K562 (cell line): ENCODE results near the gene GBP7. TPM values are rescaled to one million over a fixed set of nuclear protein-coding genes. Genes with fewer than 3 reads are reported as not detected.

Experiments
- E2F3 ChIP-seq: fragments of 250-450 bp; sonication (Bioruptor Pico); IDR thresholded peaks from 2 replicates; pipeline ENCODE4 v1.4.0; 2020; ENCODE audit warnings: mild to moderate bottlenecking
- EP300 ChIP-seq: IDR thresholded peaks from 2 replicates; pipeline ENCODE4 v1.6.1; 2012; ENCODE audit warnings: low read length, improper control_type of control experiment
- IFI16 ChIP-seq: fragments of 250-450 bp; sonication (Bioruptor Pico); IDR thresholded peaks from 2 replicates; pipeline ENCODE4 v2.1.2; 2022; ENCODE audit warnings: mild to moderate bottlenecking, inconsistent platforms
- POLR2H ChIP-seq: IDR thresholded peaks from 2 replicates; pipeline ENCODE4 v1.6.1; 2016; ENCODE audit warnings: missing genetic modification characterization, low read depth, mild to moderate bottlenecking, control low read depth, missing compliant biosample characterization, moderate library complexity
- SMARCA5 ChIP-seq: fragments of 450-650 bp; IDR thresholded peaks from 2 replicates; pipeline ENCODE4 v1.6.1; 2016
- STAT5B ChIP-seq: fragments of 250-450 bp; sonication (Bioruptor Pico); IDR thresholded peaks from 2 replicates; pipeline ENCODE4 v1.8.0; 2021; ENCODE audit warnings: mild to moderate bottlenecking, inconsistent platforms
- XRCC5 ChIP-seq: fragments of 200-400 bp; formaldehyde crosslinking; IDR thresholded peaks from 2 replicates; pipeline ENCODE4 v1.6.1; 2017; ENCODE audit warnings: low read depth, mild to moderate bottlenecking, low read length
- ZFP30 ChIP-seq: fragments of 250-450 bp; sonication (Bioruptor Pico); IDR thresholded peaks from 2 replicates; pipeline ENCODE4 v1.8.0; 2022; ENCODE audit warnings: moderate library complexity, mild to moderate bottlenecking, inconsistent platforms, borderline replicate concordance
- ZNF12 ChIP-seq: sonication (generic); formaldehyde crosslinking; IDR thresholded peaks from 2 replicates; pipeline ENCODE4 v1.4.0; 2020; ENCODE audit warnings: mild to moderate bottlenecking, missing genetic modification reagents
- ZNF507 ChIP-seq: conservative IDR thresholded peaks from 2 replicates; pipeline ENCODE4 v1.6.1; 2017; ENCODE audit warnings: missing genetic modification characterization, missing compliant biosample characterization
- ZNF717 ChIP-seq: fragments of 250-450 bp; sonication (Bioruptor Pico); IDR thresholded peaks from 2 replicates; pipeline ENCODE4 v1.5.0; 2021
- ZNF76 ChIP-seq: fragments of 250-450 bp; sonication (Bioruptor Pico); IDR thresholded peaks from 2 replicates; pipeline ENCODE4 v1.4.0; 2020; ENCODE audit warnings: mild to moderate bottlenecking, moderate library complexity, borderline replicate concordance
- ZSCAN32 ChIP-seq: fragments of 450-650 bp; formaldehyde crosslinking; IDR thresholded peaks from 2 replicates; pipeline ENCODE4 v1.4.0; 2020; ENCODE audit warnings: mild to moderate bottlenecking, moderate library complexity
- polyA plus RNA-seq, 8 experiments: library from polyadenylated mRNA; depleted of rRNA in 4 of 8; stranded (reverse) in 5 of 8; unstranded in 3 of 8; fragments of >200 nt; fragmentation: Nextera tagmentation in 2 of 8; fragmentation: Illumina TruSeq in 1 of 8; extraction: Ambion mirVana in 2 of 8; extraction: Trizol in 1 of 8; gene quantifications; 2 replicates each; pipeline versions ENCODE4 v1.2.1 to v1.2.3, GENCODE V29; 2011 to 2014; ENCODE audit warnings: inconsistent platforms in 1 of 8, missing spikeins in 1 of 8
- total RNA-seq, 7 experiments: library from RNA; depleted of rRNA in 6 of 7; stranded (reverse); fragments of >200 nt in 6 of 7; fragmentation: Illumina TruSeq in 2 of 7; extraction: Trizol in 2 of 7; gene quantifications; 2 replicates each; pipeline versions ENCODE4 v1.2.1 to v1.2.3, GENCODE V29; 2011 to 2021; ENCODE audit warnings: low replicate concordance in 1 of 7
- TF ChIP-seq, protein P1 (sequence below): fragments of 250-450 bp; sonication (Bioruptor Pico); IDR thresholded peaks from 2 replicates; pipeline ENCODE4 v1.4.0; 2020
- TF ChIP-seq, protein P2 (sequence below), 2 experiments: fragments of 450-650 bp; IDR thresholded peaks; 2 replicates each; pipeline ENCODE4 v1.6.1; 2018; ENCODE audit warnings: mild to moderate bottlenecking in 2 of 2, low read depth in 1 of 2; ENCODE audit not compliant: partially characterized antibody in 2 of 2
- TF ChIP-seq, protein P3 (sequence below): fragments of 450-650 bp; IDR thresholded peaks from 2 replicates; pipeline ENCODE4 v1.6.1; 2016; ENCODE audit warnings: antibody characterized with exemption
- TF ChIP-seq, protein P4 (sequence below), 2 experiments: fragments of 450-650 bp; IDR thresholded peaks; 2 replicates each; pipeline ENCODE4 v1.6.1; 2016
- TF ChIP-seq, protein P5 (sequence below): fragments of 450-650 bp; formaldehyde crosslinking; IDR thresholded peaks from 2 replicates; pipeline ENCODE4 v1.4.0; 2020; ENCODE audit warnings: mild to moderate bottlenecking, moderate library complexity

The GBP7 gene
- total and polyA plus RNA-seq, 9 of the 15 experiments (the other 6 are each of a cell fraction or from before 2014, with no cell fraction given) = 0.03 TPM; not detected in 8

DNA sequence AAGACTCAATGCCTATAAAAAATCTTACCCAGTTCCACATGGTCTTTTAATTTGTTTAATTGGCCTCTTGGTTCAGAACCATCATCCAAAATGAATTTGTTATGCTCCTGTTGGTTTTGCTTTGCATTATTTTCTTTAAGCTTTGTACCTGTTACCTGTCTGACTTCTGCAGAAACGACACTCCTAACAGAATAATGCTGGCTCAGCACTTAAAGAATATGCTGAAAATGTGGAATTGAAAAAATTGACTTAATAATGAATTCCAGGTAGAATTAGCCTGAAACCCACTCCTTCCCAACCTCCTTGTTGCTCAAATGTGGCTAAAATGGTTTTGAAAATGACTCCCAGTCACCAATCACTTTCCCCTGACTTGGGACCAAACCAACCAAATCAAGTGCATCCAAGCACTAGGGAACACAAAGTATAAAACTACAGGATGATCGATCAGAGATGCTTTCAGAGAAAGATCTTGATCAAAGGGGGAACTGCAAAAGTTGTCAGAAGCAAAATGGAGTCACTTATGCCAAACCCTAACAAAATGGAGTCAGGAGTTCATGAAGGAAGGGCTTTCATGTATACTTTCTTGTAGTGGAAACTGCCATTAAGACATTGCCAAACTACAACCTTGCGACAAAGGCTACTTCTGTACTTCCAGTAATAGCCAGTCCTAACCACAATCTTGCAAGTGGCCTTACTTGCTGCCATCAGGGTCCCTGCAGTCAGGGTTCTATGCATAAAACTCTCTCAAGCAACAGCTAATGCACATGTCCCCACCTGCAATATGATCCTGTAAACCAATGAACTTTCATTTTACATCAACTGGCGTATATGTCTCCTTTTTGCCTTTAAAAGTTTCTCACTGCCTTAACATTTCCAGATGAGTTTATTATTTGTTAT lies 5.4 kb downstream of the GBP7 start (continued):
- TF ChIP-seq, protein P1, sequence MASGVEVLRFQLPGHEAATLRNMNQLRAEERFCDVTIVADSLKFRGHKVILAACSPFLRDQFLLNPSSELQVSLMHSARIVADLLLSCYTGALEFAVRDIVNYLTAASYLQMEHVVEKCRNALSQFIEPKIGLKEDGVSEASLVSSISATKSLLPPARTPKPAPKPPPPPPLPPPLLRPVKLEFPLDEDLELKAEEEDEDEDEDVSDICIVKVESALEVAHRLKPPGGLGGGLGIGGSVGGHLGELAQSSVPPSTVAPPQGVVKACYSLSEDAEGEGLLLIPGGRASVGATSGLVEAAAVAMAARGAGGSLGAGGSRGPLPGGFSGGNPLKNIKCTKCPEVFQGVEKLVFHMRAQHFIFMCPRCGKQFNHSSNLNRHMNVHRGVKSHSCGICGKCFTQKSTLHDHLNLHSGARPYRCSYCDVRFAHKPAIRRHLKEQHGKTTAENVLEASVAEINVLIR (CRISPR knock-in tag) = peak; percentile 31; the same call in 1 of the 2 replicates
- TF ChIP-seq IFI16 (CRISPR knock-in tag) (no peak), ZNF76 (CRISPR knock-in tag) (0 out of 2 replicates have a peak, but pooled peaks have one; percentile 85), ZNF12 (CRISPR knock-in tag) (no peak), STAT5B (no peak), XRCC5 (no peak), E2F3 (CRISPR knock-in tag) (0 out of 2 replicates have a peak, but pooled peaks have one; percentile 40), ZFP30 (no peak), ZNF717 (CRISPR knock-in tag) (no peak), SMARCA5 (no peak), ZSCAN32 (0 out of 2 replicates have a peak, but pooled peaks have one; percentile 20), POLR2H (tag) (peak; percentile 56), EP300 (no peak), ZNF507 (no peak)
- TF ChIP-seq, protein P2, sequence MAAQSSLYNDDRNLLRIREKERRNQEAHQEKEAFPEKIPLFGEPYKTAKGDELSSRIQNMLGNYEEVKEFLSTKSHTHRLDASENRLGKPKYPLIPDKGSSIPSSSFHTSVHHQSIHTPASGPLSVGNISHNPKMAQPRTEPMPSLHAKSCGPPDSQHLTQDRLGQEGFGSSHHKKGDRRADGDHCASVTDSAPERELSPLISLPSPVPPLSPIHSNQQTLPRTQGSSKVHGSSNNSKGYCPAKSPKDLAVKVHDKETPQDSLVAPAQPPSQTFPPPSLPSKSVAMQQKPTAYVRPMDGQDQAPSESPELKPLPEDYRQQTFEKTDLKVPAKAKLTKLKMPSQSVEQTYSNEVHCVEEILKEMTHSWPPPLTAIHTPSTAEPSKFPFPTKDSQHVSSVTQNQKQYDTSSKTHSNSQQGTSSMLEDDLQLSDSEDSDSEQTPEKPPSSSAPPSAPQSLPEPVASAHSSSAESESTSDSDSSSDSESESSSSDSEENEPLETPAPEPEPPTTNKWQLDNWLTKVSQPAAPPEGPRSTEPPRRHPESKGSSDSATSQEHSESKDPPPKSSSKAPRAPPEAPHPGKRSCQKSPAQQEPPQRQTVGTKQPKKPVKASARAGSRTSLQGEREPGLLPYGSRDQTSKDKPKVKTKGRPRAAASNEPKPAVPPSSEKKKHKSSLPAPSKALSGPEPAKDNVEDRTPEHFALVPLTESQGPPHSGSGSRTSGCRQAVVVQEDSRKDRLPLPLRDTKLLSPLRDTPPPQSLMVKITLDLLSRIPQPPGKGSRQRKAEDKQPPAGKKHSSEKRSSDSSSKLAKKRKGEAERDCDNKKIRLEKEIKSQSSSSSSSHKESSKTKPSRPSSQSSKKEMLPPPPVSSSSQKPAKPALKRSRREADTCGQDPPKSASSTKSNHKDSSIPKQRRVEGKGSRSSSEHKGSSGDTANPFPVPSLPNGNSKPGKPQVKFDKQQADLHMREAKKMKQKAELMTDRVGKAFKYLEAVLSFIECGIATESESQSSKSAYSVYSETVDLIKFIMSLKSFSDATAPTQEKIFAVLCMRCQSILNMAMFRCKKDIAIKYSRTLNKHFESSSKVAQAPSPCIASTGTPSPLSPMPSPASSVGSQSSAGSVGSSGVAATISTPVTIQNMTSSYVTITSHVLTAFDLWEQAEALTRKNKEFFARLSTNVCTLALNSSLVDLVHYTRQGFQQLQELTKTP (IDR thresholded peaks at IDR 0.05; ENCODE audit: low read depth in 1 of 2, partially characterized antibody in 2 of 2) = no peak
- TF ChIP-seq, protein P3, sequence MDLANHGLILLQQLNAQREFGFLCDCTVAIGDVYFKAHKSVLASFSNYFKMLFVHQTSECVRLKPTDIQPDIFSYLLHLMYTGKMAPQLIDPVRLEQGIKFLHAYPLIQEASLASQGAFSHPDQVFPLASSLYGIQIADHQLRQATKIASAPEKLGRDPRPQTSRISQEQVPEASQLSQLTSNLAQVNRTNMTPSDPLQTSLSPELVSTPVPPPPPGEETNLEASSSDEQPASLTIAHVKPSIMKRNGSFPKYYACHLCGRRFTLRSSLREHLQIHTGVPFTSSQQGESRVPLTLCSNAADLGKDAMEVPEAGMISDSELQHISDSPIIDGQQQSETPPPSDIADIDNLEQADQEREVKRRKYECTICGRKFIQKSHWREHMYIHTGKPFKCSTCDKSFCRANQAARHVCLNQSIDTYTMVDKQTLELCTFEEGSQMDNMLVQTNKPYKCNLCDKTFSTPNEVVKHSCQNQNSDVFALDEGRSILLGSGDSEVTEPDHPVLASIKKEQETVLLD = no peak
- TF ChIP-seq, protein P4, sequence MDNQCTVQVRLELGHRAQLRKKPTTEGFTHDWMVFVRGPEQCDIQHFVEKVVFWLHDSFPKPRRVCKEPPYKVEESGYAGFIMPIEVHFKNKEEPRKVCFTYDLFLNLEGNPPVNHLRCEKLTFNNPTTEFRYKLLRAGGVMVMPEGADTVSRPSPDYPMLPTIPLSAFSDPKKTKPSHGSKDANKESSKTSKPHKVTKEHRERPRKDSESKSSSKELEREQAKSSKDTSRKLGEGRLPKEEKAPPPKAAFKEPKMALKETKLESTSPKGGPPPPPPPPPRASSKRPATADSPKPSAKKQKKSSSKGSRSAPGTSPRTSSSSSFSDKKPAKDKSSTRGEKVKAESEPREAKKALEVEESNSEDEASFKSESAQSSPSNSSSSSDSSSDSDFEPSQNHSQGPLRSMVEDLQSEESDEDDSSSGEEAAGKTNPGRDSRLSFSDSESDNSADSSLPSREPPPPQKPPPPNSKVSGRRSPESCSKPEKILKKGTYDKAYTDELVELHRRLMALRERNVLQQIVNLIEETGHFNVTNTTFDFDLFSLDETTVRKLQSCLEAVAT (IDR thresholded peaks at IDR 0.05) = no peak
- TF ChIP-seq, protein P5, sequence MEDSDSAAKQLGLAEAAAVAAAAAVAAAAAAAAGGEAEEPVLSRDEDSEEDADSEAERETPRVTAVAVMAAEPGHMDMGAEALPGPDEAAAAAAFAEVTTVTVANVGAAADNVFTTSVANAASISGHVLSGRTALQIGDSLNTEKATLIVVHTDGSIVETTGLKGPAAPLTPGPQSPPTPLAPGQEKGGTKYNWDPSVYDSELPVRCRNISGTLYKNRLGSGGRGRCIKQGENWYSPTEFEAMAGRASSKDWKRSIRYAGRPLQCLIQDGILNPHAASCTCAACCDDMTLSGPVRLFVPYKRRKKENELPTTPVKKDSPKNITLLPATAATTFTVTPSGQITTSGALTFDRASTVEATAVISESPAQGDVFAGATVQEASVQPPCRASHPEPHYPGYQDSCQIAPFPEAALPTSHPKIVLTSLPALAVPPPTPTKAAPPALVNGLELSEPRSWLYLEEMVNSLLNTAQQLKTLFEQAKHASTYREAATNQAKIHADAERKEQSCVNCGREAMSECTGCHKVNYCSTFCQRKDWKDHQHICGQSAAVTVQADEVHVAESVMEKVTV = 0 out of 2 replicates have a peak, but pooled peaks have one; percentile 13
